SK-N-SH (cell line): Measurements from ENCODE around the gene AGBL1. TPM values are rescaled to one million over a fixed set of nuclear protein-coding genes. Genes with fewer than 3 reads are reported as not detected.

Source experiments
- CTCF ChIA-PET: fragments of 300-600, 350-600 bp; formaldehyde crosslinking; extraction: SDS; loops from one replicate; lab custom pipeline; 2021; lab: Yijun Ruan, JAX
- POLR2A ChIA-PET: fragments of 350-600 bp; sonication (Branson Sonifier 250); formaldehyde crosslinking; extraction: SDS; loops from one replicate; lab custom pipeline; 2020; ENCODE audit warnings: antibody characterized with exemption, inconsistent platforms; lab: Yijun Ruan, JAX
- DNase-seq: peaks from one replicate; pipeline ENCODE4 v3.0.0; 2012
- H2AFZ ChIP-seq: fragments of 200-600 bp; sonication (generic); 2 replicates; pipeline ENCODE4 v1.8.1; 2016; ENCODE audit warnings: antibody characterized with exemption, mild to moderate bottlenecking, low read depth
- H3F3A ChIP-seq: fragments of 200-600 bp; sonication (generic); replicated peaks from 2 replicates; pipeline ENCODE3; 2016; ENCODE audit warnings: antibody characterized with exemption, mild to moderate bottlenecking; ENCODE audit not compliant: insufficient read depth
- H3K27ac ChIP-seq, 2 experiments: fragments of 200-500 bp in 1 of 2; fragments of 200-600 bp in 1 of 2; sonication (Bioruptor generic) in 1 of 2; sonication (generic), shearing (Covaris generic) in 1 of 2; 2 replicates each; pipeline versions ENCODE4 v1.5.1 to v1.6.1; 2014 to 2016; ENCODE audit warnings: low read depth in 2 of 2, inconsistent platforms in 1 of 2, low read length in 1 of 2, mild to moderate bottlenecking in 1 of 2, mixed read lengths in 1 of 2
- H3K27me3 ChIP-seq: fragments of 200-600 bp; sonication (generic), shearing (Covaris generic); 2 replicates; pipeline ENCODE4 v1.6.1; 2016; ENCODE audit warnings: mixed run types; ENCODE audit not compliant: insufficient read depth
- H3K36me3 ChIP-seq, 2 experiments: fragments of 200-500 bp in 1 of 2; fragments of 200-600 bp in 1 of 2; sonication (Bioruptor generic) in 1 of 2; sonication (generic) in 1 of 2; replicated peaks in 1 of 2; 2 replicates each; pipeline versions ENCODE3 to v1.5.1; 2014 to 2016; ENCODE audit warnings: low read length in 1 of 2, mild to moderate bottlenecking in 1 of 2; ENCODE audit not compliant: insufficient read depth in 2 of 2, control insufficient read depth in 1 of 2
- H3K4me1 ChIP-seq, 2 experiments: fragments of 200-500 bp in 1 of 2; fragments of 200-600 bp in 1 of 2; sonication (Bioruptor generic) in 1 of 2; sonication (generic), shearing (Covaris generic) in 1 of 2; 2 replicates each; pipeline versions ENCODE4 v1.5.1 to v1.6.1; 2014 to 2016; ENCODE audit warnings: low read depth in 1 of 2, low read length in 1 of 2, mixed run types in 1 of 2; ENCODE audit not compliant: insufficient read depth in 2 of 2, control insufficient read depth in 1 of 2
- H3K4me2 ChIP-seq: fragments of 200-600 bp; sonication (generic), shearing (Covaris generic); 2 replicates; pipeline ENCODE4 v1.6.1; 2017; ENCODE audit warnings: mixed run types
- H3K4me3 ChIP-seq, 2 experiments: fragments of 200-500 bp in 1 of 2; fragments of 200-600 bp in 1 of 2; sonication (Bioruptor generic) in 1 of 2; sonication (generic), shearing (Covaris generic) in 1 of 2; 2 replicates each; pipeline versions ENCODE4 v1.5.1 to v1.8.1; 2014 to 2016; ENCODE audit warnings: low read depth in 2 of 2, inconsistent platforms in 1 of 2, low read length in 1 of 2, mild to moderate bottlenecking in 1 of 2, mixed read lengths in 1 of 2, moderate library complexity in 1 of 2
- H3K79me2 ChIP-seq: fragments of 200-600 bp; sonication (generic); 2 replicates; pipeline ENCODE4 v1.8.1; 2017; ENCODE audit warnings: mild to moderate bottlenecking; ENCODE audit not compliant: insufficient read depth
- H3K9ac ChIP-seq: fragments of 200-600 bp; sonication (generic); 2 replicates; pipeline ENCODE4 v1.6.1; 2017; ENCODE audit warnings: mixed run types
- H3K9me2 ChIP-seq: fragments of 200-600 bp; sonication (generic); 2 replicates; pipeline ENCODE4 v1.6.1; 2017; ENCODE audit warnings: mixed run types
- H3K9me3 ChIP-seq: fragments of 200-600 bp; sonication (generic); 2 replicates; pipeline ENCODE4 v1.6.1; 2017; ENCODE audit warnings: mixed run types, mild to moderate bottlenecking, moderate library complexity
- H4K20me1 ChIP-seq: fragments of 200-600 bp; sonication (generic); 2 replicates; pipeline ENCODE4 v1.6.1; 2017; ENCODE audit warnings: mild to moderate bottlenecking, mixed run types; ENCODE audit not compliant: insufficient read depth
- CHD2 ChIP-seq: fragments of 150-350 bp; IDR thresholded peaks from 2 replicates; pipeline ENCODE4 v1.6.1; 2018; ENCODE audit warnings: low read length; ENCODE audit not compliant: partially characterized antibody
- ELF1 ChIP-seq: IDR thresholded peaks from 2 replicates; pipeline ENCODE4 v1.4.0; 2012
- EP300 ChIP-seq, 2 experiments: IDR thresholded peaks; 2 replicates each; pipeline versions ENCODE4 v1.4.0 to v1.6.1; 2012; ENCODE audit warnings: borderline replicate concordance in 1 of 2, low read depth in 1 of 2, low read length in 1 of 2
- EZH2phosphoT487 ChIP-seq: fragments of 200-600 bp; sonication (generic); IDR thresholded peaks from 2 replicates; pipeline ENCODE4 v1.6.1; 2017; ENCODE audit warnings: low read depth, mixed run types, mild to moderate bottlenecking, antibody characterized with exemption, moderate library complexity, borderline replicate concordance
- FOXJ3 ChIP-seq: sonication (generic); formaldehyde crosslinking; IDR thresholded peaks from 2 replicates; pipeline ENCODE4 v1.5.1; 2020; ENCODE audit warnings: mild to moderate bottlenecking, missing genetic modification reagents
- GABPA ChIP-seq: IDR thresholded peaks from 2 replicates; pipeline ENCODE4 v1.4.0; 2012; ENCODE audit warnings: low read depth, mild to moderate bottlenecking
- GATA2 ChIP-seq: sonication (generic); formaldehyde crosslinking; IDR thresholded peaks from 2 replicates; pipeline ENCODE4 v1.5.0; 2020; ENCODE audit warnings: mild to moderate bottlenecking, missing genetic modification reagents
- MEF2A ChIP-seq: IDR thresholded peaks from 2 replicates; pipeline ENCODE4 v1.4.0; 2012; ENCODE audit warnings: low read depth, borderline replicate concordance
- NFIC ChIP-seq: IDR thresholded peaks from 2 replicates; pipeline ENCODE4 v1.4.0; 2012; ENCODE audit warnings: borderline replicate concordance
- PBX3 ChIP-seq: IDR thresholded peaks from 2 replicates; pipeline ENCODE4; 2012
- RAD21 ChIP-seq: IDR thresholded peaks from 2 replicates; pipeline ENCODE4 v1.6.1; 2012; ENCODE audit warnings: mild to moderate bottlenecking, low read length
- REST ChIP-seq: IDR thresholded peaks from 2 replicates; pipeline ENCODE4 v1.6.1; 2012; ENCODE audit warnings: mild to moderate bottlenecking, low read depth, low read length, moderate library complexity
- SMC3 ChIP-seq: IDR thresholded peaks from 2 replicates; pipeline ENCODE4 v1.6.1; 2012; ENCODE audit warnings: low read depth, low read length, improper control_type of control experiment
- USF1 ChIP-seq: IDR thresholded peaks from 2 replicates; pipeline ENCODE4 v1.4.0; 2012; ENCODE audit warnings: low read depth, borderline replicate concordance
- USF2 ChIP-seq: fragments of 150-350 bp; IDR thresholded peaks from 2 replicates; pipeline ENCODE4 v1.6.1; 2017; ENCODE audit warnings: antibody characterized with exemption, low read length, low read depth, borderline replicate concordance
- YY1 ChIP-seq: IDR thresholded peaks from 2 replicates; pipeline ENCODE4 v1.4.0; 2012; ENCODE audit warnings: low read depth, mild to moderate bottlenecking
- ZBTB33 ChIP-seq: IDR thresholded peaks from 2 replicates; pipeline ENCODE4 v1.4.0; 2012; ENCODE audit warnings: low read depth, borderline replicate concordance
- WGBS: methylation state at CpG from one replicate; pipeline ENCODE4 v1.1.6; 2017; ENCODE audit warnings: low lambda C conversion rate; 5-methylcytosine and 5-hydroxymethylcytosine counted together
- polyA plus RNA-seq, 3 experiments: library from polyadenylated mRNA; depleted of rRNA; stranded (reverse); fragments of >200 nt; gene quantifications; 2 replicates each; pipeline ENCODE4 v1.2.3, GENCODE V29; 2012

The AGBL1 gene
- polyA plus RNA-seq, 1 of the 3 experiments (the other 2 are of a cell fraction), result not detected

GRCh38 chr15:86759800-86760523 is 680.3 kb downstream of the AGBL1 start (continued):
- TF ChIP-seq EP300 (IDR thresholded peaks at IDR 0.05; ENCODE audit: borderline replicate concordance in 1 of 2, low read depth in 1 of 2, low read length in 1 of 2) (no peak), GABPA (no peak), USF1 (no peak), FOXJ3 (CRISPR knock-in tag) (no peak)

GRCh38 chr15:86762874-86763273 is 683.2 kb downstream of the AGBL1 start:
- CTCF ChIA-PET, result no interaction called here
- Histone ChIP-seq H3K4me2 (no peak overlapping the region), H3K9me3 (no peaks in the 10 kb centered on the region), H3K4me3 (no peak overlapping the region), H3K4me1 (no peaks in the 10 kb centered on the region), H3K79me2 (no peaks in the 10 kb centered on the region), H3K27ac (no peak overlapping the region), H3F3A (no peaks in the 10 kb centered on the region), H2AFZ (no peak overlapping the region), H3K9ac (no peak overlapping the region), H4K20me1 (no peaks in the 10 kb centered on the region), H3K36me3 (no peaks in the 10 kb centered on the region), H3K9me2 (no peaks in the 10 kb centered on the region), H3K27me3 (no peaks in the 10 kb centered on the region)
- WGBS, result 25% methylated on average over 2 of the region's 2 CpGs
- POLR2A ChIA-PET, result no interaction called here
- TF ChIP-seq USF1, result no peak
- TF ChIP-seq PBX3, result no peak
- no peak for TF ChIP-seq NFIC
- no peak for TF ChIP-seq YY1
- TF ChIP-seq EZH2phosphoT487, result no peak
- TF ChIP-seq REST, result no peak
- TF ChIP-seq CHD2, result no peak
- TF ChIP-seq MEF2A, result no peak
- no peak for TF ChIP-seq ELF1
- no peak for TF ChIP-seq EP300 (IDR thresholded peaks at IDR 0.05; ENCODE audit: borderline replicate concordance in 1 of 2, low read depth in 1 of 2, low read length in 1 of 2)
- no peak for TF ChIP-seq USF2
- no peak for TF ChIP-seq SMC3
- TF ChIP-seq GATA2 (CRISPR knock-in tag), result no peak
- TF ChIP-seq RAD21, result no peak
- TF ChIP-seq ZBTB33, result no peak
- DNase-seq, result no peak
